Neural cell (in vitro differentiated cells): ENCODE data around the gene CLEC16A. TPM values are rescaled to one million over a fixed set of nuclear protein-coding genes. Genes with fewer than 3 reads are reported as not detected.

Experiments used
- H2AFZ ChIP-seq: fragments of 200-600, 300-800 bp; sonication (generic), shearing (Covaris generic); 2 replicates; pipeline ENCODE4 v1.6.0; 2014; ENCODE audit warnings: low read depth, mild to moderate bottlenecking, antibody characterized with exemption, low read length, moderate library complexity
- H3F3A ChIP-seq: fragments of 200-600 bp; shearing (Covaris generic); 2 replicates; pipeline ENCODE4 v1.6.1; 2016; ENCODE audit warnings: mild to moderate bottlenecking, moderate library complexity, mixed read lengths, antibody characterized with exemption, low read length; ENCODE audit not compliant: insufficient read depth, poor library complexity, severe bottlenecking
- H3K27ac ChIP-seq: fragments of 200-600, 300-800 bp; sonication (generic), shearing (Covaris generic); 2 replicates; pipeline ENCODE4 v1.5.1; 2014; ENCODE audit warnings: mild to moderate bottlenecking, low read length, moderate library complexity
- H3K27me3 ChIP-seq: fragments of 300-800, 200-600 bp; sonication (generic), shearing (Covaris generic); 2 replicates; pipeline ENCODE4 v1.6.0; 2014; ENCODE audit warnings: mild to moderate bottlenecking, low read depth, low read length, moderate library complexity; ENCODE audit not compliant: insufficient read depth
- H3K36me3 ChIP-seq: fragments of 300-800, 200-600 bp; sonication (generic), shearing (Covaris generic); 2 replicates; pipeline ENCODE4 v1.5.1; 2014; ENCODE audit warnings: mild to moderate bottlenecking, antibody characterized with exemption, low read length, moderate library complexity; ENCODE audit not compliant: insufficient read depth
- H3K4me2 ChIP-seq: fragments of 300-800, 200-600 bp; sonication (generic), shearing (Covaris generic); 2 replicates; pipeline ENCODE4 v1.6.0; 2014; ENCODE audit warnings: mild to moderate bottlenecking, low read length
- H3K4me3 ChIP-seq: fragments of 300-800, 200-600 bp; sonication (generic), shearing (Covaris generic); 2 replicates; pipeline ENCODE4 v1.5.1; 2014; ENCODE audit warnings: mild to moderate bottlenecking, low read length, moderate library complexity
- H3K79me2 ChIP-seq: fragments of 200-600 bp; shearing (Covaris generic); replicated peaks from 2 replicates; pipeline ENCODE4 v1.6.0; 2014; ENCODE audit warnings: mild to moderate bottlenecking, low read length, moderate library complexity; ENCODE audit not compliant: insufficient read depth
- H3K9ac ChIP-seq: fragments of 300-800, 200-600 bp; sonication (generic), shearing (Covaris generic); 2 replicates; pipeline ENCODE4 v1.6.1; 2016; ENCODE audit warnings: mild to moderate bottlenecking, low read length, mixed read lengths
- H3K9me2 ChIP-seq: fragments of 200-600 bp; shearing (Covaris generic); 2 replicates; pipeline ENCODE4 v1.6.1; 2016; ENCODE audit warnings: mild to moderate bottlenecking, low read length, mixed read lengths; ENCODE audit not compliant: insufficient read depth
- H3K9me3 ChIP-seq: fragments of 200-600, 300-800 bp; sonication (generic), shearing (Covaris generic); 2 replicates; pipeline ENCODE4 v1.6.1; 2016; ENCODE audit warnings: mild to moderate bottlenecking, mixed run types, low read length, moderate library complexity, mixed read lengths
- H4K20me1 ChIP-seq: fragments of 200-600 bp; shearing (Covaris generic); 2 replicates; pipeline ENCODE4 v1.6.1; 2016; ENCODE audit warnings: mild to moderate bottlenecking, mixed run types; ENCODE audit not compliant: insufficient read depth
- EP300 ChIP-seq: fragments of 450-650 bp; conservative IDR thresholded peaks from 2 replicates; pipeline ENCODE4 v1.6.1; 2014; ENCODE audit warnings: antibody characterized with exemption, mild to moderate bottlenecking, moderate library complexity; ENCODE audit not compliant: poor library complexity, severe bottlenecking
- EZH2 ChIP-seq: fragments of 200-600, 300-800 bp; shearing (Covaris generic), sonication (generic); IDR thresholded peaks from 2 replicates; pipeline ENCODE4 v1.6.1; 2014; ENCODE audit warnings: antibody characterized with exemption, low read length, borderline replicate concordance, mild to moderate bottlenecking; ENCODE audit not compliant: insufficient read depth, poor library complexity, severe bottlenecking
- MXI1 ChIP-seq: fragments of 450-650 bp; conservative IDR thresholded peaks from 2 replicates; pipeline ENCODE4 v1.6.1; 2014; ENCODE audit warnings: antibody characterized with exemption, mild to moderate bottlenecking; ENCODE audit not compliant: poor library complexity, severe bottlenecking
- POLR2AphosphoS5 ChIP-seq: IDR thresholded peaks from 2 replicates; pipeline ENCODE4 v1.6.1; 2012
- RAD21 ChIP-seq: fragments of 450-650 bp; conservative IDR thresholded peaks from 2 replicates; pipeline ENCODE4 v1.6.1; 2014; ENCODE audit warnings: antibody characterized with exemption, mild to moderate bottlenecking, moderate library complexity
- REST ChIP-seq: IDR thresholded peaks from 2 replicates; pipeline ENCODE4 v1.6.1; 2012; ENCODE audit warnings: borderline replicate concordance
- SMC3 ChIP-seq: fragments of 450-650 bp; conservative IDR thresholded peaks from 2 replicates; pipeline ENCODE4 v1.6.1; 2014; ENCODE audit warnings: antibody characterized with exemption, mild to moderate bottlenecking, moderate library complexity; ENCODE audit not compliant: poor library complexity
- TAF1 ChIP-seq: IDR thresholded peaks from 2 replicates; pipeline ENCODE4 v1.6.1; 2012; ENCODE audit warnings: low read depth
- polyA minus RNA-seq: library from RNA; depleted of rRNA, polyadenylated mRNA; stranded (reverse); fragments of >200 nt; gene quantifications from 2 replicates; pipeline ENCODE4 v1.2.3, GENCODE V29; 2014
- polyA plus RNA-seq: library from polyadenylated mRNA; depleted of rRNA; stranded (reverse); fragments of >200 nt; gene quantifications from 2 replicates; pipeline ENCODE4 v1.2.3, GENCODE V29; 2014
- TF ChIP-seq, protein P1 (sequence below): fragments of 450-650 bp; IDR thresholded peaks from 2 replicates; pipeline ENCODE4 v1.5.1; 2014; ENCODE audit warnings: antibody characterized with exemption, mild to moderate bottlenecking, moderate library complexity; ENCODE audit not compliant: poor library complexity, severe bottlenecking

The CLEC16A gene, protein sequence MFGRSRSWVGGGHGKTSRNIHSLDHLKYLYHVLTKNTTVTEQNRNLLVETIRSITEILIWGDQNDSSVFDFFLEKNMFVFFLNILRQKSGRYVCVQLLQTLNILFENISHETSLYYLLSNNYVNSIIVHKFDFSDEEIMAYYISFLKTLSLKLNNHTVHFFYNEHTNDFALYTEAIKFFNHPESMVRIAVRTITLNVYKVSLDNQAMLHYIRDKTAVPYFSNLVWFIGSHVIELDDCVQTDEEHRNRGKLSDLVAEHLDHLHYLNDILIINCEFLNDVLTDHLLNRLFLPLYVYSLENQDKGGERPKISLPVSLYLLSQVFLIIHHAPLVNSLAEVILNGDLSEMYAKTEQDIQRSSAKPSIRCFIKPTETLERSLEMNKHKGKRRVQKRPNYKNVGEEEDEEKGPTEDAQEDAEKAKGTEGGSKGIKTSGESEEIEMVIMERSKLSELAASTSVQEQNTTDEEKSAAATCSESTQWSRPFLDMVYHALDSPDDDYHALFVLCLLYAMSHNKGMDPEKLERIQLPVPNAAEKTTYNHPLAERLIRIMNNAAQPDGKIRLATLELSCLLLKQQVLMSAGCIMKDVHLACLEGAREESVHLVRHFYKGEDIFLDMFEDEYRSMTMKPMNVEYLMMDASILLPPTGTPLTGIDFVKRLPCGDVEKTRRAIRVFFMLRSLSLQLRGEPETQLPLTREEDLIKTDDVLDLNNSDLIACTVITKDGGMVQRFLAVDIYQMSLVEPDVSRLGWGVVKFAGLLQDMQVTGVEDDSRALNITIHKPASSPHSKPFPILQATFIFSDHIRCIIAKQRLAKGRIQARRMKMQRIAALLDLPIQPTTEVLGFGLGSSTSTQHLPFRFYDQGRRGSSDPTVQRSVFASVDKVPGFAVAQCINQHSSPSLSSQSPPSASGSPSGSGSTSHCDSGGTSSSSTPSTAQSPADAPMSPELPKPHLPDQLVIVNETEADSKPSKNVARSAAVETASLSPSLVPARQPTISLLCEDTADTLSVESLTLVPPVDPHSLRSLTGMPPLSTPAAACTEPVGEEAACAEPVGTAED
- polyA plus RNA-seq (11.1 and 17.8 TPM in 2 replicates), polyA minus RNA-seq (39.7 and 47.7 TPM in 2 replicates)

- Histone ChIP-seq H3K79me2 (peaks cover 26% of the 10 kb centered on the region), H3K27ac (peak within 1 kb of the TSS; percentile 48), H3K9ac (peak within 1 kb of the TSS; percentile 77), H3K9me2 (no peaks in the 10 kb centered on the region), H3K4me2 (peak within 1 kb of the TSS; percentile 84), H3K36me3 (no peaks in the 10 kb centered on the region), H4K20me1 (no peaks in the 10 kb centered on the region), H3F3A (no peaks in the 10 kb centered on the region), H3K27me3 (no peaks in the 10 kb centered on the region), H3K4me3 (peak within 1 kb of the TSS; percentile 99), H2AFZ (peak within 1 kb of the TSS; percentile 51), H3K9me3 (no peaks in the 10 kb centered on the region)
- TF ChIP-seq MXI1 (peak; percentile 83), EZH2 (no peak), EP300 (peak; percentile 39), REST (peak; percentile 47), SMC3 (peak; percentile 27), POLR2AphosphoS5 (peak; percentile 81), RAD21 (peak; percentile 27), TAF1 (peak; percentile 80)
- TF ChIP-seq, protein P1, sequence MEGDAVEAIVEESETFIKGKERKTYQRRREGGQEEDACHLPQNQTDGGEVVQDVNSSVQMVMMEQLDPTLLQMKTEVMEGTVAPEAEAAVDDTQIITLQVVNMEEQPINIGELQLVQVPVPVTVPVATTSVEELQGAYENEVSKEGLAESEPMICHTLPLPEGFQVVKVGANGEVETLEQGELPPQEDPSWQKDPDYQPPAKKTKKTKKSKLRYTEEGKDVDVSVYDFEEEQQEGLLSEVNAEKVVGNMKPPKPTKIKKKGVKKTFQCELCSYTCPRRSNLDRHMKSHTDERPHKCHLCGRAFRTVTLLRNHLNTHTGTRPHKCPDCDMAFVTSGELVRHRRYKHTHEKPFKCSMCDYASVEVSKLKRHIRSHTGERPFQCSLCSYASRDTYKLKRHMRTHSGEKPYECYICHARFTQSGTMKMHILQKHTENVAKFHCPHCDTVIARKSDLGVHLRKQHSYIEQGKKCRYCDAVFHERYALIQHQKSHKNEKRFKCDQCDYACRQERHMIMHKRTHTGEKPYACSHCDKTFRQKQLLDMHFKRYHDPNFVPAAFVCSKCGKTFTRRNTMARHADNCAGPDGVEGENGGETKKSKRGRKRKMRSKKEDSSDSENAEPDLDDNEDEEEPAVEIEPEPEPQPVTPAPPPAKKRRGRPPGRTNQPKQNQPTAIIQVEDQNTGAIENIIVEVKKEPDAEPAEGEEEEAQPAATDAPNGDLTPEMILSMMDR, result peak; percentile 37
Measured at GRCh38 chr16:10944249-10945064, at the start of gene CLEC16A. CLEC16A (plus strand) TSS chr16:10944564; CDS start chr16:10944718, 154 bp downstream.
